Stomach smooth muscle (tissue), 2 donors: ENCODE results near the gene MROH7.

Experiments
- H3K27ac ChIP-seq: one replicate; pipeline ENCODE4 v1.7.0; 2013; ENCODE audit warnings: mild to moderate bottlenecking, low read length, inconsistent platforms
- H3K27me3 ChIP-seq, 2 donors: one replicate each; pipeline ENCODE4 v1.7.0; 2013; ENCODE audit warnings: low read length in 2 of 2; ENCODE audit not compliant: insufficient read depth in 2 of 2, control insufficient read depth in 1 of 2
- H3K36me3 ChIP-seq, 2 donors: one replicate each; pipeline ENCODE4 v1.7.0; 2013; ENCODE audit warnings: low read length in 2 of 2; ENCODE audit not compliant: control insufficient read depth in 2 of 2, insufficient read depth in 2 of 2
- H3K4me1 ChIP-seq: one replicate; pipeline ENCODE4 v1.7.0; 2013; ENCODE audit warnings: low read length; ENCODE audit not compliant: control insufficient read depth, insufficient read depth
- H3K4me3 ChIP-seq, 2 donors: one replicate each; pipeline ENCODE4 v1.7.0; 2013; ENCODE audit warnings: low read length in 2 of 2
- H3K9ac ChIP-seq, 2 donors: one replicate each; pipeline ENCODE4 v1.7.0; 2013; ENCODE audit warnings: low read length in 2 of 2, mild to moderate bottlenecking in 1 of 2
- H3K9me3 ChIP-seq, 2 donors: one replicate each; pipeline ENCODE4 v1.7.0; 2013; ENCODE audit warnings: low read length in 2 of 2; ENCODE audit not compliant: control insufficient read depth in 2 of 2
- donor health status: healthy.
- donor health status: Pancreatic carcinoma.

The MROH7 gene

GRCh38 chr1:54711536-54711935 lies 70.0 kb downstream of the MROH7 start:
- Histone ChIP-seq H3K9me3 (no peaks in the 10 kb centered on the region), H3K36me3 (peaks cover 13 to 19% of the 10 kb centered on the region in 2 donors), H3K9ac (no peak overlapping the region), H3K4me3 (no peak overlapping the region), H3K27ac (no peak overlapping the region), H3K27me3 (no peaks in the 10 kb centered on the region), H3K4me1 (peaks cover 10% of the 10 kb centered on the region)

GRCh38 chr1:54714881-54715492 lies 73.4 kb downstream of the MROH7 start:
- Histone ChIP-seq H3K4me3 (peak overlapping the region; percentile 68 to 95), H3K4me1 (peaks cover 12% of the 10 kb centered on the region), H3K27me3 (no peaks in the 10 kb centered on the region), H3K9ac (peak overlapping the region; percentile 92 to 95), H3K9me3 (no peaks in the 10 kb centered on the region), H3K27ac (peak overlapping the region; percentile 42), H3K36me3 (peaks cover 3 to 6% of the 10 kb centered on the region in 2 donors)

- Histone ChIP-seq H3K27ac (peak within 1 kb of the TSS; percentile 42), H3K9me3 (no peaks in the 10 kb centered on the region), H3K4me1 (peaks cover 12% of the 10 kb centered on the region), H3K36me3 (peaks cover 3 to 6% of the 10 kb centered on the region in 2 donors), H3K4me3 (peak within 1 kb of the TSS; percentile 68 to 95), H3K9ac (peak within 1 kb of the TSS; percentile 92 to 95), H3K27me3 (no peaks in the 10 kb centered on the region)
Measured at GRCh38 chr1:54715493-54716298, 74.1 kb downstream of the MROH7 start, which contains the start of gene TTC4. Gene TTC4 (plus strand): TSS chr1:54715861. CDS start chr1:54715909, 48 bp downstream.

- H3K4me3 ChIP-seq, result peak overlapping the region; percentile 68 to 95
- H3K4me1 ChIP-seq, result peaks cover 12% of the 10 kb centered on the region
- peaks cover 3 to 10% of the 10 kb centered on the region in 2 donors for H3K36me3 ChIP-seq
- H3K27ac ChIP-seq, result peak overlapping the region; percentile 42
- no peaks in the 10 kb centered on the region for H3K9me3 ChIP-seq
- peak overlapping the region; percentile 92 to 95 for H3K9ac ChIP-seq
- H3K27me3 ChIP-seq, result no peaks in the 10 kb centered on the region
Measured at GRCh38 chr1:54716299-54717047, 74.9 kb downstream of the MROH7 start.

GRCh38 chr1:54721719-54722118 lies 80.1 kb downstream of the MROH7 start:
- no peak overlapping the region for H3K27ac ChIP-seq
- peaks cover 0 to 3% of the 10 kb centered on the region in 2 donors for H3K9me3 ChIP-seq
- no peak overlapping the region for H3K4me3 ChIP-seq
- peaks cover 32 to 47% of the 10 kb centered on the region in 2 donors for H3K36me3 ChIP-seq
- H3K9ac ChIP-seq, result no peak overlapping the region
- H3K4me1 ChIP-seq, result no peaks in the 10 kb centered on the region
- H3K27me3 ChIP-seq, result no peaks in the 10 kb centered on the region

GRCh38 chr1:54723985-54724384 lies 82.4 kb downstream of the MROH7 start:
- Histone ChIP-seq H3K36me3 (peaks cover 33 to 44% of the 10 kb centered on the region in 2 donors), H3K9me3 (peaks cover 0 to 3% of the 10 kb centered on the region in 2 donors), H3K4me3 (no peak overlapping the region), H3K27ac (no peak overlapping the region), H3K27me3 (no peaks in the 10 kb centered on the region), H3K9ac (no peak overlapping the region), H3K4me1 (peaks cover 5% of the 10 kb centered on the region)

- Histone ChIP-seq H3K27ac (no peak overlapping the region), H3K27me3 (no peaks in the 10 kb centered on the region), H3K9ac (no peak overlapping the region), H3K9me3 (peaks cover 0 to 3% of the 10 kb centered on the region in 2 donors), H3K4me3 (no peak overlapping the region), H3K4me1 (peaks cover 5% of the 10 kb centered on the region), H3K36me3 (peaks cover 36 to 44% of the 10 kb centered on the region in 2 donors)
Measured at GRCh38 chr1:54724771-54725170, 83.2 kb downstream of the MROH7 start.

- Histone ChIP-seq H3K4me3 (no peak overlapping the region), H3K27me3 (no peaks in the 10 kb centered on the region), H3K9me3 (peaks cover 0 to 3% of the 10 kb centered on the region in 2 donors), H3K27ac (no peak overlapping the region), H3K4me1 (peaks cover 5% of the 10 kb centered on the region), H3K36me3 (peaks cover 35 to 42% of the 10 kb centered on the region in 2 donors), H3K9ac (no peak overlapping the region)
Measured at GRCh38 chr1:54728027-54728426, 86.4 kb downstream of the MROH7 start.

GRCh38 chr1:54736685-54737084 lies 95.1 kb downstream of the MROH7 start:
- no peak overlapping the region for H3K9ac ChIP-seq
- H3K4me1 ChIP-seq, result no peaks in the 10 kb centered on the region
- H3K27me3 ChIP-seq, result no peaks in the 10 kb centered on the region
- H3K4me3 ChIP-seq, result no peak overlapping the region
- no peaks in the 10 kb centered on the region for H3K9me3 ChIP-seq
- H3K27ac ChIP-seq, result no peak overlapping the region
- peaks cover 38 to 42% of the 10 kb centered on the region in 2 donors for H3K36me3 ChIP-seq

DNA sequence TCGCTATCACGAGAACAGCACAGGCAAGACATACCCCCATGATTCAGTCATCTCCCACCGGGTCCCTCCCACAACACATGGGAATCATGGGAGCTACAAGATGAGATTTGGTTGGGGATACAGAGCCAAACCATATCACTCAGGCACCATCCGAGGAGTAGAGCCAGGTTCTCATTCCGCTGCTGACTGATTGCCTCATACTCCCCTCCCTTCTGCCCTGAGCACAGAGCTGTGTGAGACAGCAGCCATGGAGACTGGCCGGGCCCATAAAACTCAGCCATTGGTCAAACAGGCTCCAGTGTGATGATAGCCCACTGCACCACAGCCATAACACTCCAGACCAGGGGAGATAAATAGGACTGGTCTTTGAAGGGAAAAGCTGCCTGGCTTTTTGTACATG lies 96.7 kb downstream of the MROH7 start:
- Histone ChIP-seq H3K9ac (no peak overlapping the region), H3K4me3 (no peak overlapping the region), H3K4me1 (peaks cover 4% of the 10 kb centered on the region), H3K27me3 (no peaks in the 10 kb centered on the region), H3K9me3 (no peaks in the 10 kb centered on the region), H3K36me3 (peaks cover 43 to 52% of the 10 kb centered on the region in 2 donors), H3K27ac (no peak overlapping the region)
